Esophagus squamous epithelium (tissue), 5 donors: ENCODE measurements around the gene WNK1. TPM values are rescaled to one million over a fixed set of nuclear protein-coding genes. Genes with fewer than 3 reads are reported as not detected.

Source experiments
- DNase-seq: peaks from one replicate; lab custom pipeline; 2025; lab: John Stamatoyannopoulos, UW
- H3K27ac ChIP-seq, 4 donors: fragments of 200-600 bp; sonication (generic); one replicate each; pipeline ENCODE4 v1.5.1; 2016 to 2019; ENCODE audit warnings: mild to moderate bottlenecking in 1 of 4
- H3K27me3 ChIP-seq, 4 donors: fragments of 200-600 bp; sonication (generic); 1 replicate in 3 of 4; 2 replicates in 1 of 4; pipeline versions ENCODE4 v1.5.1 to v1.6.0; 2017 to 2021; ENCODE audit warnings: antibody characterized with exemption in 1 of 4
- H3K36me3 ChIP-seq, 3 donors: fragments of 200-600 bp; sonication (generic); one replicate each; pipeline ENCODE4 v1.5.1; 2016 to 2019
- H3K4me1 ChIP-seq, 3 donors: fragments of 200-600 bp; sonication (generic); one replicate each; pipeline ENCODE4 v1.5.1; 2017 to 2019
- H3K4me3 ChIP-seq, 4 donors: fragments of 200-600 bp; sonication (generic); 1 replicate in 3 of 4; 2 replicates in 1 of 4; pipeline ENCODE4 v1.5.1; 2016 to 2019; ENCODE audit warnings: mild to moderate bottlenecking in 2 of 4, moderate library complexity in 1 of 4
- H3K9me3 ChIP-seq, 3 donors: fragments of 200-600 bp; sonication (generic); one replicate each; pipeline ENCODE4 v1.5.1; 2016 to 2019
- CTCF ChIP-seq, 6 experiments: fragments of 450-650 bp in 4 of 6; fragments of 200-600 bp in 2 of 6; sonication (generic) in 2 of 6; IDR thresholded peaks; one replicate each; pipeline ENCODE4 v1.5.1; 2016 to 2019; ENCODE audit warnings: antibody characterized with exemption in 6 of 6, mild to moderate bottlenecking in 4 of 6, moderate library complexity in 4 of 6
- POLR2A ChIP-seq, 4 donors: fragments of 450-650 bp; IDR thresholded peaks; one replicate each; pipeline ENCODE4 v1.6.1; 2017; ENCODE audit warnings: antibody characterized with exemption in 4 of 4, mild to moderate bottlenecking in 4 of 4, moderate library complexity in 3 of 4
- whole genome bisulfite sequencing, 2 donors: methylation state at CpG; one replicate each; pipeline ENCODE4 v1.1.5; 2018; 5-methylcytosine and 5-hydroxymethylcytosine counted together
- intact Hi-C: fragments of 100-400 bp; cut with DNase I; formaldehyde crosslinking; loops from one replicate; pipeline ENCODE4 v1.15.0; 2022
- total RNA-seq, 4 donors: library from RNA; depleted of rRNA; stranded (reverse); fragments of >200 nt; gene quantifications; one replicate each; pipeline ENCODE4 v1.1.0, GENCODE V29; 2016
- donor health status: DM: yes; HTN: yes; CAD: no.

The WNK1 gene
- total RNA-seq, 4 donors from 2014 or later = 120 to 269 (median 204) TPM

- no peak for TF ChIP-seq CTCF (IDR thresholded peaks at IDR 0.05)
- no peak for TF ChIP-seq POLR2A (IDR thresholded peaks at IDR 0.05)
- Histone ChIP-seq H3K36me3 (no peaks in the 10 kb centered on the region), H3K4me1 (peaks cover 6 to 28% (median 8%) of the 10 kb centered on the region in 3 donors), H3K4me3 (no peak overlapping the region), H3K27ac (peak overlapping the region; percentile 99 to 100 (median 100)), H3K9me3 (no peaks in the 10 kb centered on the region), H3K27me3 (no peaks in the 10 kb centered on the region)
- 57 to 86% methylated on average over 1 of the region's 1 CpG for WGBS, 2 donors
- DNase-seq = no peak
- intact Hi-C loops = loop anchor here (5.0 to 10.0 kb wide), 3 partner anchors 65 to 178 kb away; no protein-coding TSS in a partner anchor
Measured at GRCh38 chr12:749751-750270, 2.6 kb upstream of the WNK1 start.

GRCh38 chr12:750366-751191, 1.8 kb upstream of the WNK1 start:
- Histone ChIP-seq H3K36me3 (no peaks in the 10 kb centered on the region), H3K4me3 (peak overlapping the region; percentile 16 to 92 (median 82)), H3K9me3 (no peaks in the 10 kb centered on the region), H3K27ac (peak overlapping the region; percentile 99 to 100 (median 100)), H3K4me1 (peaks cover 6 to 30% (median 8%) of the 10 kb centered on the region in 3 donors), H3K27me3 (no peaks in the 10 kb centered on the region)
- no peak for DNase-seq
- TF ChIP-seq POLR2A (IDR thresholded peaks at IDR 0.05) (no peak), CTCF (IDR thresholded peaks at IDR 0.05) (no peak)
- 2% methylated on average over 7 of the region's 7 CpGs for WGBS, 2 donors
- intact Hi-C loops = loop anchor here (5.0 to 10.0 kb wide), 3 partner anchors 64 to 178 kb away; no protein-coding TSS in a partner anchor

- DNase-seq = peak; percentile 48
- H3K27me3 ChIP-seq = no peaks in the 10 kb centered on the region
- no peaks in the 10 kb centered on the region for H3K36me3 ChIP-seq
- peaks cover 6 to 38% (median 8%) of the 10 kb centered on the region in 3 donors for H3K4me1 ChIP-seq
- peak overlapping the region; percentile 99 to 100 (median 100) for H3K27ac ChIP-seq
- no peaks in the 10 kb centered on the region for H3K9me3 ChIP-seq
- H3K4me3 ChIP-seq = peak overlapping the region; percentile 75 to 92 (median 82)
- TF ChIP-seq CTCF (IDR thresholded peaks at IDR 0.05) (peak in 5 of 6 experiments; percentile 65 to 85 (median 76)), POLR2A (IDR thresholded peaks at IDR 0.05) (peak in 3 of 4 donors; percentile 32 to 75 (median 54))
- WGBS, 2 donors = 1 to 2% methylated on average over 29 to 31 of the region's 42 CpGs
- intact Hi-C loops = loop anchor here (5.0 to 10.0 kb wide), 3 partner anchors 63 to 179 kb away; no protein-coding TSS in a partner anchor
Measured at GRCh38 chr12:751192-751998, 984 bp upstream of the WNK1 start.

- Histone ChIP-seq H3K27me3 (no peaks in the 10 kb centered on the region), H3K9me3 (no peaks in the 10 kb centered on the region), H3K4me3 (peak overlapping the region; percentile 75 to 92 (median 82)), H3K4me1 (peaks cover 6 to 54% (median 14%) of the 10 kb centered on the region in 3 donors), H3K27ac (peak overlapping the region; percentile 99 to 100 (median 100)), H3K36me3 (no peaks in the 10 kb centered on the region)
- intact Hi-C loops = loop anchor here (5.0 to 10.0 kb wide), 3 partner anchors 62 to 181 kb away; no protein-coding TSS in a partner anchor
- DNase-seq = no peak
- no CpG with 5 or more reads among the region's 115 CpGs for WGBS, 2 donors
- TF ChIP-seq CTCF (IDR thresholded peaks at IDR 0.05) (peak in 2 of 6 experiments; percentile 16 to 27), POLR2A (IDR thresholded peaks at IDR 0.05) (peak in 2 of 4 donors; percentile 29 to 39)
Measured at GRCh38 chr12:752695-753610, 574 bp downstream of the WNK1 start.
